ENCODE results near the gene OR2J2.

GRCh38 chr6:29171736-29172135 lies 1.0 kb downstream of the OR2J2 start:
- TF ChIP-seq CTCF (conservative IDR thresholded peaks at IDR 0.05 in 1 of 2, IDR thresholded peaks at IDR 0.05 in 1 of 2; ENCODE audit: extremely low read depth in 1 of 2, insufficient read depth in 1 of 2, low read depth in 1 of 2, low read length in 2 of 2) (no peak), EZH2 (IDR thresholded peaks at IDR 0.05; ENCODE audit: borderline replicate concordance, low read length) (no peak)

Data from mammary epithelial cell (primary cell).